ENCODE measurements around the gene TTC39B.

TTC39B gene

GRCh38 chr9:15300218-15300617, 6.8 kb downstream of the TTC39B start:
- DNase-seq, result no peak

GRCh38 chr9:15299374-15299939, 7.6 kb downstream of the TTC39B start:
- DNase-seq, result peak; percentile 63 to 84

GRCh38 chr9:15298362-15298761, 8.7 kb downstream of the TTC39B start:
- no peak for DNase-seq

- DNase-seq, result peak in 1 of 2 donors; percentile 78
These were observed 11.1 kb downstream of the TTC39B start for GRCh38 chr9:15295761-15296405.

- no peak for DNase-seq
These were observed 12.4 kb downstream of the TTC39B start for GRCh38 chr9:15294604-15295003.

GRCh38 chr9:15293804-15294316, 13.2 kb downstream of the TTC39B start:
- DNase-seq, result peak; percentile 36 to 59

GRCh38 chr9:15293084-15293483, 13.9 kb downstream of the TTC39B start:
- no peak for DNase-seq

GRCh38 chr9:15289603-15290002, 17.4 kb downstream of the TTC39B start:
- DNase-seq, result no peak

GRCh38 chr9:15287309-15287708, 19.7 kb downstream of the TTC39B start:
- DNase-seq, result no peak

- no peak for DNase-seq
These were observed 20.7 kb downstream of the TTC39B start for GRCh38 chr9:15286161-15286821.

GRCh38 chr9:15282567-15283285, 24.3 kb downstream of the TTC39B start:
- no peak for DNase-seq

GRCh38 chr9:15280647-15281046, 26.4 kb downstream of the TTC39B start:
- no peak for DNase-seq

- no peak for DNase-seq
These were observed 28.2 kb downstream of the TTC39B start for GRCh38 chr9:15278839-15279238.

GRCh38 chr9:15278091-15278687, 28.8 kb downstream of the TTC39B start:
- DNase-seq, result no peak

- peak in 1 of 2 donors; percentile 48 for DNase-seq
These were observed 29.5 kb downstream of the TTC39B start for GRCh38 chr9:15277400-15278090.

GRCh38 chr9:15276328-15276938, 30.6 kb downstream of the TTC39B start:
- no peak for DNase-seq

GRCh38 chr9:15274425-15274824, 32.6 kb downstream of the TTC39B start:
- no peak for DNase-seq

- no peak for DNase-seq
These were observed 34.6 kb downstream of the TTC39B start for GRCh38 chr9:15272377-15272928.

- peak; percentile 29 to 37 for DNase-seq
These were observed 35.6 kb downstream of the TTC39B start for GRCh38 chr9:15271403-15271802.

GRCh38 chr9:15268782-15269181, 38.2 kb downstream of the TTC39B start:
- DNase-seq, result no peak

- no peak for DNase-seq
These were observed 38.7 kb downstream of the TTC39B start for GRCh38 chr9:15268317-15268716.

- no peak for DNase-seq
These were observed 42.1 kb downstream of the TTC39B start for GRCh38 chr9:15264918-15265317.
